Parathyroid adenoma (tissue), 2 donors: Measurements from ENCODE around the gene PRKD1.
A peak's percentile ranks its signal among the peaks of the same experiment; 100 is the strongest.

Source experiments
- H2AFZ ChIP-seq: fragments of 300-600 bp; sonication (generic); one replicate; pipeline ENCODE4 v1.7.0; 2017; ENCODE audit warnings: antibody characterized with exemption, mild to moderate bottlenecking
- H3K27ac ChIP-seq: fragments of 300-600 bp; sonication (generic); one replicate; pipeline ENCODE4 v1.7.0; 2017
- H3K27me3 ChIP-seq: fragments of 300-600 bp; sonication (generic); one replicate; pipeline ENCODE4 v1.7.0; 2017; ENCODE audit warnings: low read length; ENCODE audit not compliant: control insufficient read depth, insufficient read depth
- H3K36me3 ChIP-seq: fragments of 300-600 bp; sonication (generic); one replicate; pipeline ENCODE4 v1.7.0; 2017; ENCODE audit warnings: low read length; ENCODE audit not compliant: control insufficient read depth, insufficient read depth
- H3K4me1 ChIP-seq: fragments of 300-600 bp; sonication (generic); one replicate; pipeline ENCODE4 v1.7.0; 2017; ENCODE audit warnings: control low read depth
- H3K4me2 ChIP-seq: fragments of 300-600 bp; sonication (generic); one replicate; pipeline ENCODE4 v1.7.0; 2017; ENCODE audit warnings: low read length
- H3K4me3 ChIP-seq: fragments of 300-600 bp; sonication (generic); one replicate; pipeline ENCODE4 v1.7.0; 2017; ENCODE audit warnings: low read depth, low read length
- H3K79me2 ChIP-seq: fragments of 300-600 bp; sonication (generic); one replicate; pipeline ENCODE4 v1.7.0; 2017; ENCODE audit warnings: control low read depth
- H3K9ac ChIP-seq: fragments of 300-600 bp; sonication (generic); one replicate; pipeline ENCODE4 v1.7.0; 2017; ENCODE audit warnings: mild to moderate bottlenecking
- H3K9me3 ChIP-seq: fragments of 300-600 bp; sonication (generic); one replicate; pipeline ENCODE4 v1.7.0; 2017; ENCODE audit warnings: low read length; ENCODE audit not compliant: control insufficient read depth
- TF ChIP-seq, protein P1 (sequence below): fragments of 300-600 bp; sonication (generic); IDR thresholded peaks from one replicate; pipeline ENCODE4 v1.7.0; 2017; ENCODE audit warnings: antibody characterized with exemption, mild to moderate bottlenecking
- donor health status: primary hyperparathyroidism.

Gene PRKD1

DNA sequence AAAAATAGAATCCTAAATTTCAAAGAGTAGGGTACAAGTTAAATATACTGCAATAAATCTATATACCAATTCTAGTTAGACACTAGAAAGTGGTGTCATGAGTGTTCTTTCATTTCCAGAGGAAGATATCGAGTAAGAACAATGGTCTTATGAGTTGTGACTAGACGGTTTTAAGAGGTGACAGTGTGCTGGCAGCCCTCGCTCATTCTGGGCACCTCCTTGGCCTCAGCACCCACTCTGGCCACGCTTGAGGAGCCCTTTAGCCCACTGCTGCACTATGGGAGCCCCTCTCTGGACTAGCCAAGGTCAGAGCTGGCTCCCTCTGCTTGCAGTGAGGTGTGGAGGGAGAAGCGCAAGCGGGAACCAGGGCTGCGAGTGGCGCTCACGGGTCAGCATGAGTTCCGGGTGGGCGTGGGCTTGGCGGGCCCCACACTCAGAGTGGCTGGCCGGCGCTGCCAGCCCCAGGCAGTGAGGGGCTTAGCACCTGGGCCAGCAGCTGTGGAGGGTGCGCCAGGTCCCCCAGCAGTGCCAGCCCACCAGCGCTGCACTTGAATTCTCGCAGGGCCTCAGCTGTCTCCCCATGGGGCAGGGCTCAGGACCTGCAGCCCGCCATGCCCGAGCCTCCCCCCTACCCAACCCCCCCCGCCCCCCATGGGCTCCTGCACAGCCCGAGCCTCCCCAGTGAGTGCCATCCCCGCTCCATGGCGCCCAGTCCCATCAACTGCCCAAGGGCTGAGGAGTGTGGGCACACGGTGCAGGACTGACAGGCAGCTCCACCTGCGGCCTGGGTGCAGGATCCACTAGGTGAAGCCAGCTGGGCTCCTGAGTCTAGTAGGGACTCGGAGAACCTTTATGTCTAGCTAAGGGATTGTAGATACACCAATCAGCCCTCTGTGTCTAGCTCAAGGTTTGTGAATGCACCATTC is 18.7 kb downstream of the PRKD1 start:
- H3K79me2 ChIP-seq: peaks cover 27% of the 10 kb centered on the region
- TF ChIP-seq, protein P1, sequence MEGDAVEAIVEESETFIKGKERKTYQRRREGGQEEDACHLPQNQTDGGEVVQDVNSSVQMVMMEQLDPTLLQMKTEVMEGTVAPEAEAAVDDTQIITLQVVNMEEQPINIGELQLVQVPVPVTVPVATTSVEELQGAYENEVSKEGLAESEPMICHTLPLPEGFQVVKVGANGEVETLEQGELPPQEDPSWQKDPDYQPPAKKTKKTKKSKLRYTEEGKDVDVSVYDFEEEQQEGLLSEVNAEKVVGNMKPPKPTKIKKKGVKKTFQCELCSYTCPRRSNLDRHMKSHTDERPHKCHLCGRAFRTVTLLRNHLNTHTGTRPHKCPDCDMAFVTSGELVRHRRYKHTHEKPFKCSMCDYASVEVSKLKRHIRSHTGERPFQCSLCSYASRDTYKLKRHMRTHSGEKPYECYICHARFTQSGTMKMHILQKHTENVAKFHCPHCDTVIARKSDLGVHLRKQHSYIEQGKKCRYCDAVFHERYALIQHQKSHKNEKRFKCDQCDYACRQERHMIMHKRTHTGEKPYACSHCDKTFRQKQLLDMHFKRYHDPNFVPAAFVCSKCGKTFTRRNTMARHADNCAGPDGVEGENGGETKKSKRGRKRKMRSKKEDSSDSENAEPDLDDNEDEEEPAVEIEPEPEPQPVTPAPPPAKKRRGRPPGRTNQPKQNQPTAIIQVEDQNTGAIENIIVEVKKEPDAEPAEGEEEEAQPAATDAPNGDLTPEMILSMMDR: no peak
- no peak overlapping the region for H3K27ac ChIP-seq

DNA sequence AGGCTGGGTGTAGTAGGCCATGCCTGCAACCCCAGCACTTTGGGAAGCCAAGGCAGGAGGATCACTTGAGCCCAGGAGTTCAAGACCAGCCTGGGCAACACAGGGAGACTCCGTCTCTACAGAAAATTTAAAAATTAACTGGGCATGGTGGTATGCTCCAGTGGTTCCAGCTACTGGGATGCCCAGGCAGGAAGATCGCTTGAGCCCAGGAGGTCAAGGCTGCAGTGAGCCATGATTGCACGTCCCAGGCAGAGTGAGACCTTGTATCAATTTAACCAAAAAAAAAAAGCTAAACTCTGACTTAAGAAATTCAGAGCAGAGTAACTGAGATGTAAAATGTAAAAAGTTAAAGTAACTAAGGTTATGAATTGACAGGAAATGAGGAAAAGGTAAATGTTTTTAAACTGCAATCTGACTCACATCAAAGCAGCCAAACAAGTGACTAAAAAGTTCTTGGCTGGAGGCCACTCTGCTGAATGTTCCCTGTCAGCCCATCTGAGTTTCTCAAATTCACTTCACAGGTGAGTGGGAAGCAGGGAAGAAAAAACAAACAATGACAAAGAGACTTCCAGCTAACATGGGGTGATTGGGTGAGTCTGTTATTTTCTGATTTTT is 21.3 kb downstream of the PRKD1 start:
- H3K4me3 ChIP-seq: peak overlapping the region; percentile 8
- no peaks in the 10 kb centered on the region for H3K9me3 ChIP-seq
- TF ChIP-seq, protein P1: no peak
- H3K36me3 ChIP-seq: no peaks in the 10 kb centered on the region
- peak overlapping the region; percentile 49 for H3K4me2 ChIP-seq
- H2AFZ ChIP-seq: peak overlapping the region; percentile 31
- peaks cover 22% of the 10 kb centered on the region for H3K79me2 ChIP-seq
- H3K27me3 ChIP-seq: no peaks in the 10 kb centered on the region
- H3K27ac ChIP-seq: peak overlapping the region; percentile 70
- H3K4me1 ChIP-seq: peaks cover 10% of the 10 kb centered on the region
- no peak overlapping the region for H3K9ac ChIP-seq

More for the DNA sequence above, 18.7 kb downstream of the PRKD1 start:
- Histone ChIP-seq H3K4me3 (no peak overlapping the region), H2AFZ (no peak overlapping the region), H3K36me3 (no peaks in the 10 kb centered on the region), H3K9ac (no peak overlapping the region), H3K4me2 (no peak overlapping the region), H3K9me3 (no peaks in the 10 kb centered on the region), H3K27me3 (no peaks in the 10 kb centered on the region), H3K4me1 (peaks cover 12% of the 10 kb centered on the region)

DNA sequence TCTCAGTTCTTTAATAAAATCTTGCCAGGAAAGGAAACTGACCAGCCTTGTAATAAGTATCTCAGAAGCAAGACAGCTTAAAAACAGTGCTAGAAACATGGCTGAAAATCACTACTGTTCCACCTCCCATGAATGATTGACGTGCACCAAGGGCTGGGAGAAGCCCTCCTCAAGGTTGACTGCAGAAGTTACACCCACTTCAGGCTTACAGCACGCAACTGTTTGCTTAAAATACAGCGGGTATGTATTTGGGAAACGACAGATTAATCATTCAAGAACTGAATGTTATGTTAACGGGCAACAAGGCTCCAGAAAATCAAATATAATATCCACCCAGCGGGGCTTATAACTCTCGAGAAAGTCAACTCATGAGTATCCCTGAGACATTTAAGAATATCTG is 22.1 kb downstream of the PRKD1 start:
- Histone ChIP-seq H3K4me1 (peaks cover 10% of the 10 kb centered on the region), H2AFZ (no peak overlapping the region), H3K9me3 (no peaks in the 10 kb centered on the region), H3K4me3 (no peak overlapping the region), H3K36me3 (no peaks in the 10 kb centered on the region), H3K27me3 (no peaks in the 10 kb centered on the region), H3K9ac (no peak overlapping the region), H3K27ac (peak overlapping the region; percentile 5), H3K4me2 (no peak overlapping the region), H3K79me2 (peaks cover 23% of the 10 kb centered on the region)
- TF ChIP-seq, protein P1: no peak

DNA sequence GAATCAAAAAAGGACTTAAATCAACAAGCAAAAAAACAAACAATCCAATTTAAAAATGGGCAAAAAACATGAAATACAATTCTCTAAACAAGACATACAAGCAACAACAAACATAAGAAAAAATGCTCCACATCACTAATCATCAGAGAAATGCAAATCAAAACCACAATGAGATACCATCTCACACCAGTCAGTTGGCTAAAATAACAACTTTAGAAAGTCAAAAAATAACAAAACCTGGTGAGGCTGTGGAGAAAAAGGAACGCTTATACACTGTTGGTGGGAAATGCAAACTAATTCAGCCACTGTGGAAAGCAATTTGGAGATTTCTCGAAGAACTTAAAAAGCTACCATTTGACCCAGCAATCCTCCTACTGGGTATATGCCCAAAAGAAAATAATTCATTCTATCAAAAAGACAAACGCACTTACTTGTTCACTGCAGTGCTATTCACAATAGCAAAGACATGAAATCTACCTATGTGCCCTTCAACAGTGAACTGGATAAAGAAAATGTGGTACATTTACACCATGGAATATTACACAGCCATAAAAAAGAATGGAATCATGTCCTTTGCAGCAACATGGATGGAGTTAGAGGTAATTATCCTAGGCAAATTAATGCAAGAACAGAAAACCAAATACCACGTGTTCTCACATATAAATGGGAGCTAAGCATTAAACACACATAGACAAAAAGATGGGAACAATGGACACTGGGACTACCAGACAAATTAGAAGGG is 26.9 kb downstream of the PRKD1 start:
- Histone ChIP-seq H3K4me1 (peaks cover 4% of the 10 kb centered on the region), H3K4me2 (no peak overlapping the region), H2AFZ (no peak overlapping the region), H3K27ac (no peak overlapping the region), H3K4me3 (no peak overlapping the region), H3K9ac (no peak overlapping the region), H3K27me3 (no peaks in the 10 kb centered on the region), H3K79me2 (peaks cover 16% of the 10 kb centered on the region), H3K36me3 (no peaks in the 10 kb centered on the region), H3K9me3 (no peaks in the 10 kb centered on the region)
- TF ChIP-seq, protein P1: no peak
